ENCODE measurements around the gene HACD4.
"Not testable (repeated sequence)": the region's sequence is repeated elsewhere in the genome, so short reads cannot be mapped to it uniquely, and the experiment has no call there.

The HACD4 gene

DNA sequence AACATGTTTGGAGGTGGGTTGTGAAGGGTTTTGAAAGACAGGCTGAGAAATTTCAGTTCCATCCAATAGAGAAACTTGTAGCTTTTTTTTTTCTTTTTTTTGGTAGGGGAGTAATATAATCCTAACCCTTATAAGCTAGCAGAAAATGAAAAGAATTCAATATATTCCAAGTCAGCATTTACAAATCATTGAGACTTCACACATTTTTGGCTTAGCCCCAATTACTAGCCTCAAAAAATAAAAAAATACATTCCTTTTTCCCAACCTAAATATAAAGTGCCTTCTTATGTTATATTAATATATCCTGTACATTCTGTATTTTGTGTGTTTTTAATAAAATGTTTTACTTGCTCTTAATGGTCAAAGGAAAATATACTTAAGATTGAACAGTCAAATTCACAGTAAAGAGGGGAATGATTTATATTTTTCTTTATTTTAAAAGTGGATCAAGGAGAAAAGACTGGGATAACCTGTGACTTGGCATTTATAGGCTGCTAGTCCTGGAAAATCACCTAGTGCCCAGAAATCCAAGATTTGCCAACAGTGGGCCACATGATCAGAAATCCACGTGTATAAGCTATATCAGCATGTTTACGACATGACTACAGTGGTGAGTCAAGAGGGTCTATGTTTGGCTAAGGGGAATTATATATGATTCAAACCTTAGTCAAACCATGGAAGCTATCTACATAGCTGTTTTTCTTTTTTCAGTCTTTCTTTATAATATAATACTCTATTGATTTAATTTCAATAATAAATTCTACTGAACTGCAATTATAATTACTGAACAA is 14.5 kb downstream of the HACD4 start:
- DNase-seq (ENCODE audit: low read depth), result no peak

DNA sequence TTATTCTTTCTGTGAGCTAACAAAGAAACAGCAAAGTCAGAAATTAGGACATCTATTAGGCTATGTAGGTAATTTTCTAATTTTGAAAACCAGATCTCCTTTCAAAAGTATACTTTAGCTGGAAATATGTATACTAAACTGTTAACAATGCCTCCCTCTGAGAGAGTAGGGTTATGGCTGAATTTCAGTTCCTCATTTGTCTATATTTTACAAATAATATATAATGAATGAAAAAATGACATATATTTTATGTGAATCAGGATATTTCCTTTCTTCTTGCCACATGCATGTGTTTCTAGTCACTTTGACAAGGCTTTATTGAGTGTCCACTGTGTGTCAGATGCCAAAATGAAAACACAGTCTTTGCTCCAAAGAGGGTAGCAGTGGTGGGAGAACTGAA is 15.4 kb downstream of the HACD4 start:
- no peak for DNase-seq (ENCODE audit: low read depth)

DNA sequence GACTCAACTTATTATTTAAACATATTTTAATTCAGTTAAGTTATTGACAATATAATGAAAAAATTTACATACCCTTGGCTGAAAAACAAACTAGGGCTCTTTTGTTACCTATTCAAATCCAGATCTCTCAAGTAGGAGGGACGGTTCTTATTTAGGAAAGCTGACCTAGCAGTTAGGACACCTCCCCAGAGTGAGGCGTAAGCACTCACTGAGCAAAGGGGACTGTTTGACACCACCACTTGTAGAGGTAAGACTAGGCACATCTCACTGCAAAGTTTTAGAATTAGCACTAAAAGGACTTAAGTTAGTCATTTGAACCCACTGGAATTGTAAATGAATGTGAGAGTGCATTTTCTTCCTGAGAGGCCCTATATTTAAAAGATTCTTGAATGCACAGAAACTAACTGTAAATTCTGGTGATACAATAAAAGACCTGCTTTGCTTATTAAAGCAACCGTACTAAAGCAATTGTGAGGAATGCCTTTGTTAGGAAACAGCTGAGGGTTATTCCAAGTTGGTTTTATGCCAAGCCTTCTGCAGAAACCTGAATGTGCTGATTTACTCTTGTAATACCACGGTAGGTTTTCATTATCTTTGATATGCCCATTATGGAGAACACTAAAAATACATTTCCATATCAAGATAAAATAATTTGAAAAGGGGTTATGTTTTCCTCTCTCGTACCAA is 16.2 kb downstream of the HACD4 start:
- DNase-seq (ENCODE audit: low read depth), result no peak

DNA sequence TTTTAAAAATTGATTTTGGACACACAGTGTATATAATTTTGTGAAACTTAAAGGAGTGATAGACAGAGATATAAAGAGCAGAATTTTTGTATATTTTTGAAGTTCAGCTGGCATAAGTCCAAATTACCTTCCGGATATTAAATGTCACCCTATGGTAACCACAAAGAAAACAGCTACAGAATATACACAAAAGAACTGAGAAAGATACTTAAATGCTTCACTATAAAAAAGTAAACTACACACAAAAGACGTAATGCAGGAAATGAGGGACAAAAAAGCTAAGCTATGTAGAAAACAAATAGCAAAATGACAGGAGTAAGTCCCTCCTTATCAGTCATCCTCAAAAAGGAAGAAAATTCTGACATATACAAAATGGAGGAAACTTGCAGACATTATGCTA is 29.4 kb downstream of the HACD4 start:
- no peak for DNase-seq (ENCODE audit: low read depth)

DNA sequence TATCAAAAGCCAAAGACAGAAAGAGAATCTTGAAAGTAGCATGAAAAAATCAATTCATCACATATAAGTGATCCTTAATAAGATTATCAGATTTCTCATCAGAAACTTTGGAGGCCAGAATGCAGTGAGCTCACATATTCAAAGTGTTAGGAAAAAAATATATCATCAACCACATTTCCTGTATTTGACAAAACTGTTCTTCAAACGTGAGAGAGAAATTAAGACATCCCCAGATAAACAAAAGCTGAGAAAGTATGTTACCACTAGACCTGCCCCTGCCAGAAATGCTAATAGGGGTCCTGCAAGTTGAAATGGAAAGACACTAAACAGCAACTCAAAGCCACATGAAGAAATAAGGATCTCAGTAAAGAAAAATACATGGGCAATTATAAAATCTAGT is 29.9 kb downstream of the HACD4 start:
- DNase-seq (ENCODE audit: low read depth), result no peak

DNA sequence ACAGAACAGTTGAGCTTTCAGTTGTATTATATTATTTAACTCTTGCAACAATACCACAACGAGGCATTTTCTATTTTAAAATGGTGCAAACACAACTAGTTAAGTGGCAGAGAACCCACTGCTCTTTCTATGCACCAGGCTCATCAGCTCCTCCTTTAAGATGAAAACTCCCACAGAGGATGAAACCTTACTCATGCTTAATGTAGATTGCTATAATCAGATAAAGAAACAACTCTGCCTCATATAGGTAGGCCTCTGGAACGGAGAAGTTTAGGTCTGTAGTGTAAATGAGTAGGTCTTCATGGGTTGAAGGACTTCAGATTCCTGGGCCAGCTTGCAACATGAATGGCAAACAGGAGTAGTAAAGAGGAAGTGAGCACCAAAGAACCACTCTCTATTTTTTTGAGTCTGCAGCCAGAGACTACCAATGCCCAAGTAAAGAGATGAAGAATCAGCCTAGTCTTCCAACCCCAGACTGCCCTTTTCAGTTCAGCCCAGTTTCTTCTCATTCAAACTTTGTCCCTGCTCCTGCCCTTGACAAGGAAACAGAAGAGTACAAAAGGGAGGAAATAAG is 33.9 kb downstream of the HACD4 start:
- no peak for DNase-seq (ENCODE audit: low read depth)

DNA sequence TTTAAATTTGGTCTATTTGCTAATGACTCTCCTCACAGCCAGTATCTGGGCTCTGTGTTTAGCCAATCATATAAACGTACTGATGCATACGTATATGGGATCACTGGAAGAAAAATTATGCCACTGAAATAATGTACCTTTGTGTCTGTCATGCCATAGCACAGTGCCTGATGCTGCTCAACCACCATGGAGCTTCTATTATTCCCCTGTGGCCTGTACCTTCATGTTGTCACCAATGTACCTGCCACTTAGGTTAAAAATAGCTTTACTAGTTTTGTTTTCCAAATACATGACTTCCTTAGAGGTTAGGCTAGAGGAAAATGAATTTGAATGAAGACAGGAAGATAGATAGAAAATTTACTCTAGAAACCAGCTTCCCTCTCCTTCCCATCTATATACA is 34.6 kb downstream of the HACD4 start:
- DNase-seq (ENCODE audit: low read depth), result no peak

DNA sequence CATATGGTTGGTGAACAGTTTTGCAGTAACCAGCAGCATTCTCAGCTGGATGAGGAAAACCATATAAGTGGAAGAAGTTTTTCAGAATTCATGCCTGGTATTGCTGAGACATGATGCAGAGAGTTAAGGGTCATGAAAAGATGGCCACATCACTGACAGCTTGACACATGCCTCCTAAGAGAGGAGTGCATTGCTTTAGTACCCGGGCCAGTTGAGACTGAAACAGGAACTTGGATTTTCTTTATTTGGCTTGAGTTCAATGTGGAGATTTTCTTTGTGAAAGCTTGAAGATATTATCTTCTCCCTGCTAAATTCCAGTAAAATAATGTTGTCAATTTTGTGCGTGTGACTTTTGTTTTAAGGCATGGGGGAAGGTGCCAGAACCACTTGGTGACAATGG is 35.8 kb downstream of the HACD4 start:
- DNase-seq (ENCODE audit: low read depth), result no peak

DNA sequence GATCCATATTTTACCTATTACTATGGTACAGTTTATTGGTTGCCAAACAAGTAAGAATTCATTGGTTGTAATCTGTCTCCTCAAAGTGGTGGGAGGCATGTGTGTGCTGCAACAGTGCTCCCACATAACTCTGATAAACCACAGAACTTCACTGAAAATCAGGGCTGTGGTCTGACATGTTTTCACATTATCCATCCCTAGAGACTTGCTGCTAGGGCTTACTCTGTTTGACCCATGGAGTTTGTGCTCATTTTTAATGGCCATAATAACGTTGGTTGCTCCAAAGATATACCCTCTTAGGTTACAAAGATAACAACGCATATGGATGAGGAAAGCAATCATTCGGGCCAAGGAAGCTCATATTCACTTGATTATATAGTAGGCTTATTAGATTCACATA is 37.0 kb downstream of the HACD4 start:
- DNase-seq (ENCODE audit: low read depth), result no peak

DNA sequence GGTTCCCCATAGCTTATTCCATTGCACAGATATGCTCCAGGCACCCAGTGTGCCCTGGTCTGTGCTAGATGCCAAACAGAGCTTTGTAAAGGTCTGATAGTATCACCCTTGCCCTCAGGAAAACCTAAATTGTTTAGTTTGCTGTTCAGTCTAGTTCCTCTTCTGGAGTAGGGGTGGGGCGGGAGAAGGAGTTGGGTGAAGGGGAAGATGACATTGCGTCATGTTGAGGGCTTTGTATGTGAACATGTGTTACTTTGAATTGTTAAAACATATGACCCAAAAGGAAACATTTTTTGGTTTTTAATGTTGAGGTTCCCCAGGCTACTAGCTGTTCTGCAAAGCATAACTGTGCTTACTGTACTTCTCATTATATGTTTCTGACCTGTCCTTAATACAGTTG is 40.6 kb downstream of the HACD4 start:
- DNase-seq (ENCODE audit: low read depth), result no peak

DNA sequence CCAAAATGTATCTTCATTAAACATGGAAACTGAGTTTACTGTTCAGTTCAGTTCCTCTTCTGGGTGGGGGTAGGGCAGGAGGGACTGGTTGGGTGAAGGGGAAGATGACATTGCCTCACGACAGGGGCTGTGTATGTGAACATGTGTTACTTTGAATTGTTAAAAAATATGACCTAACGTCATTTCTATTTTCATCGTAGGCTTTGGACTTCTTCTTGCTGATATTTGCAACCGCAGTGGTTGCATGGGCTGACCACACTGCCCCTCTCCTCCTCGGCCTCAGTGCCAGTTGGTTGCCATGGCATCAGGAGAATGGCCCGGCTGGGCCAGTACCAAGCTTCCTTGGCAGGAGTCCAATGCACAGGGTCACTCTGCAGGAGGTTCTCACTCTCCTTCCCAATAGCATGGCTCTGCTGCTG is 41.5 kb downstream of the HACD4 start:
- no peak for DNase-seq (ENCODE audit: low read depth)

DNA sequence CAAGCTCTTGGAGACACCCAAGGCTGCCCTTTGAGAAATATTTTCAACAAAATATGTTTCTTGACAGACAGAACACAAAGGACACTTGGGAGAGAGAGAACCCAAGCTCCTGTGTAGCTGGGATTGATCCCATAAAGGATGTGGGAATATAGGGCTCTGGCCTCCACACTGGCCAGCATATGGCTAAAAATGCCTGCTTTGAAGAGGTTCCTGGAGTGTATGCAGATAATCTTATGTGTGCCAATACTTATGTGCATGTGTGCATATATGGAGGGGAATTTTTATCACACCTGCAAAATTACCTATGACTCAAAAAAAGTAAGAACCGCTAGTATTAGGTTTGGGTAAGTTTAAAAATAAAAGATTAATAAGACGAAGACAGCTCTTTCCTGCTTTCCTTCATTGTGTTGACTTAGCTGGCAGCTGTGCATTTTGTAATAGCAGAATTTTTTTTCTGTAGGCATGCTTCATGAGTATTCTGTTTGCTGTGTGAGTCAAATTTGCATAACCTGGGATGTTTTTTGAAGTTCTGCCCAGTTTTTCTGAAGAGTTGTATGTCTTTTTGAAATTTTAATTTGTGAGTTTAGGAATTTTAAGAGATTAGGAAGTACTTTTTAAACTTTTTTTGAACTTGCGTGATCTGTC is 42.6 kb downstream of the HACD4 start:
- DNase-seq (ENCODE audit: low read depth), result no peak

DNA sequence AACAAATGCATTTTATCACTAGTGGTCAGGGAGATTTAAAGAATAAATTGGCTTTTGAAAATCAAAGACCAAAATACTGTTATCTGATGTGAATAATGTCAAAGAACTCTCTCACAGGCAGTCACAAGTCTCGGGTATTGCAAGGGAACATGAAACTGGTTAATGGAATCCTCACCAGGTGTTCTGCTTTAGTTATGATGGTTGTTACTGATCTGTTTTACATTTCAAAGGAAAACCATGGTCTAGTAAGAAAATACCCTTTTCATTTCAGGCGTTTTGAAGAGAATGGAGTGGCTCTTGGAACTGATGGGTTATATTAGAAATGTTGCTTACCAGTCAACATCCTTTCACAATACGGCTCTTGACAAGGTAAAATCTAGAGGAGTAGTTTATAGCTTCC is 43.4 kb downstream of the HACD4 start:
- DNase-seq (ENCODE audit: low read depth), result no peak

DNA sequence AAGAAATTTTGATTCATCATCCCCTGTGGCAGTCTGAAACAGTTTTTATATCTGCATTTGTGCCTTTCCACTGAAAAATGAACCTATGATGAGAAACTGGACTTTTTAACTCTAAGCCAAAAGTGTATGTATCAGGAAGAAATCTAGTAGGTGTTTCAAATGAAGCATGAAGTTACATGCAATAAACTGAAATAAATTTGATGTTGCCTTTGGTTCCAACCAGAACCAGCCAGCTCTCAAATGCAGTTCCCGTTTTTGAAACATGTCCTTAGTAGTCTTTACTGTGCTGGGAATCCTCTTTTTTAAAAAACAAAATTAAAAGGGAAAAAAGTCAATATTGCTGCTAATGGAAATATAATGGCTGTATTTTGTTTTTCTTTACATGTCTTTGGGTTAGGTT is 43.9 kb downstream of the HACD4 start:
- no peak for DNase-seq (ENCODE audit: low read depth)

DNA sequence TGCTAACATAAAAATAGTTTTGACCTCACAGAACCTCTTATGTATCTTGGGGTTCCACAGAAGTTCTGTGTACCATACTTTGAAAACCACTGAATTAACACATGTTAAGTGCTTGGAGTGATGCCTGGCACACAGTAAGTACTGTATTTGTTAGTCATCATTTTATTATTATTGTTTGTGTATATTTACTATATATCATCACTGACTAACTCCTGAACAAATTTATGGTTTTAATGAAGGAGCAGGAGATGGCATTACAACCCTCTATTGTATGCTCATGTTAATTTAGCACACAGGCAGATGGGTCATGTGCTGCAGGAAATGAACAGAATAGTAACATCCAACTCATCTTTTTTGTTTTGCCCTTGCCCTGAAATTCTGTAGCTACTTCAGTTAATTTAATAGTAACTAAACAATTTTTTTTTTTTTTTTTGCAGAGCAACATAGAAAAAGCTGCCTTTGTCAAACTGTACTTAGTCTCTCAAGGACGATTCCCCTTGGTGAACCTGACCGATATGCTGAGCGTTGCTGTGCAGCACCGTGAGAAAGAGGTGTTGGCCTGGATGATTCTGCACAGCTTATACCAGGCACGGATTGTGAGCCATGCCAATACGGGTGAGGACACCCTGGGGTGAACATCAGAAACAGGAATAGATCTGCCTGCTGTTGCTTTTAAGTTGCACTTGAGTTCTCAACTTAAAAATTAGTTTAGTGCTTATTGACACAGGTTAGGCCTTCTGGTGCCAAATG is 45.4 kb downstream of the HACD4 start:
- DNase-seq (ENCODE audit: low read depth), result no peak

DNA sequence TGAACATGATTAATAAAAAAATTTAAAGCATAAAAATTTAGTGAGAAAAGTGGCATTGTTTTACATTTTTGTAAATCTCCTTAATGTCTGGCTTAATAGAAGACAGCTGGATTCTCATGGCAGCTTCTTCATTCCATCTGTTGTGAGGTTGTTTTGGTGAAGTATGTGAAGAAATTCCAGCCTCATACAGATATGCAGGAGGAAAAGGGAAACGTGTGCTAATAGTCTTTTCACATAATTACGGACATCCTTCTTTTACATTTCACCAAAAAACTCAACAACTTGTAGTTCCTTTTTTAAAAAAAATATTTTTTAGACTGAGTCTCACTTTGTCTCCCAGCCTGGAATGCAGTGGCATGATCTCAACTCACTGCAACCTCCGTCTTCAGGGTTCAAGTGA is 46.9 kb downstream of the HACD4 start:
- DNase-seq (ENCODE audit: low read depth), result no peak

DNA sequence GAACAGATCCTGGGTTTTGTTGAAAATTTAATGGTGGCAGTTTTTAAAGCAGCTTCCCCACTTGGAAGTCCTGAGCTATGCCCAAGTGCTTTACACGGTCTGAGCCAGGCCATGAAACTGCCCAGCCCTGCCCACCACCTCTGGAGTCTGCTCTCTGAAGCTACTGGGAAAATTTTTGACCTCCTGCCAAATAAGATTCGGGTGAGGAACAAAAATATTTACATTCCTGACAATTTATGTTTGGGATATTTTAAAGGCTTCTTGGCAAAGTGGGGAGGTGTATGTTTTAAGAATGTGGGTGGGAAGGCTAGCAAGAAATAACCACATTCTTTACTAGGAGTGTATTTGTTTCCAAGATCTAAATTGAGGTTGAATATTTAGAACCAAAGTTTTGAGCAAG is 50.0 kb downstream of the HACD4 start:
- no peak for DNase-seq (ENCODE audit: low read depth)

DNA sequence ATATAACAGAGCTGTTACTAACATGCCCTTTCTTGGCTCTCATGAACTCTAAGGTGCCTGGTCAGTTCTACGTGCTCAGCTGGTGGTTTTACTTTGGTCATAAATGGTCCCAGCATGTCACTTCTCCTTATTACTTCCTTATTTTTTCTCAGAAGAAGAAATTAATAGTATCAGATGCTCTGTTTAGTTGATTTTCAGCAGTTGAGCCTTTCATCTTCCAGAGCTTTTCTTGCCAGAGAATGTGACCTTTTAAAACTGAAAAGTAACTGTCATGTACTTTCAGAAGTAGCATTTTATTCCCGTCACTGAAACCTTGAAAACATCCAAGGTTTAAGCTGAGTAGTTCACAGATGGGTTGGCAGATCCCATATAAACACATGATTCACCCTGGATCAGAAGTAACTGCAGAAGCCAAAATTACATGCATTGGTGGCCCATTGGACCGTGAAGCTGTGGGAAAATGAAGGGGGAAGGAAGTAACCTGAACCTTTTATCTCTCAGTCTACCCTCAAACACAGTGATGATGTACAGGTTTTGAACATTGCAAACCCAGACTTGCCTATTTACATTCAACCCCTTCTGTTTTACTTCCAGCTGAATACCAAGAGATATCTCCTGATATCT is 50.5 kb downstream of the HACD4 start:
- DNase-seq (ENCODE audit: low read depth), result no peak

DNA sequence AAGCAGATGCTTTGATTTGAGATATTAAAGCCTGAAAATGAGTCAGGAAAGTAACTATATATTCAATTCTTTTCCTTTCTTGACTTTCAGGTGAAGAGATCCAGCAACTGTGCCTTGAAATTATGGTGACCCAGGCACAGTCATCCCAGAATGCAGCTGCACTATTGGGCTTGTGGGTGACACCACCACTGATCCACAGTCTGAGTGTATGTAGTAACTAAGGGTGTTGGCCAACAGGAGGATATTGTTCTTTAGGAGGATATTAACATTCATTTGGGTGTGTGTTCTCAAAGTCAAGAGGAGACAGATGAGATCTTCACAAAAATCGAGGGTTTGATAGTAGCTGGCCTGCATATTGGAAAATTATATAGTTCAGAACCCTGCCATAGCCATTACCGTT is 53.2 kb downstream of the HACD4 start:
- no peak for DNase-seq (ENCODE audit: low read depth)

DNA sequence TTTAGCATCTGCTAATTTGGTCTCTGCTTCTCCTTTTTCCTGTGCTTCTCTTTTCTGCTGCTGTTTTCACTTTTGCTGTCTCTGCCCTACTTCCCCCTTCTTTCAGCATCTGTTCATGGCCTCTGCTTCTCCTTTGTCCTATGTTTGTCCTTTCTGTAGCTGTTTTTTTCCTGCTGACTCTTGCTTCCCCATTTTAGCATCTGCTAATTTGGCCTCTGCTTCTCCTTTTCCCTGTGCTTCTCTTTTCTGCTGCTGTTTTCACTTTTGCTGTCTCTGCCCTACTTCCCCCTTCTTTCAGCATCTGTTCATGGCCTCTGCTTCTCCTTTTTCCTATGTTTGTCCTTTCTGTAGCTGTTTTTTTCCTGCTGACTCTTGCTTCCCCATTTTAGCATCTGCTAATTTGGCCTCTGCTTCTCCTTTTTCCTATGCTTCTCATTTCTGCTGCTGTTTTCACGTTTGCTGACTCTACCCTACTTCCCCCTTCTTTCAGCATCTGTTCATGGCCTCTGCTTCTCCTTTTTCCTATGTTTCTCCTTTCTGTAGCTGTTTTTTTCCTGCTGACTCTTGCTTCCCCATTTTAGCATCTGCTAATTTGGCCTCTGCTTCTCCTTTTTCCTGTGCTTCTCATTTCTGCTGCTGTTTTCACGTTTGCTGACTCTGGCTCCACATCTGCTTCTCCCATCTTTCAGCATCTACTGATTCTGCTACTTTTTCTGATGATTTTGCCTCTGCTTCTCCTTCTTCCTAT is 57.1 kb downstream of the HACD4 start:
- DNase-seq (ENCODE audit: low read depth), result not testable (repeated sequence)

Measured in stimulated activated CD8-positive, alpha-beta memory T cell treated with anti-CD3 and anti-CD28 coated beads, Interleukin-12 subunit alpha, Interleukin-12 subunit beta, amount 100 ng/mL, for 4 hours (primary cell).